ENCODE measurements around the gene DAB2IP. TPM values are rescaled to one million over a fixed set of nuclear protein-coding genes. Genes with fewer than 3 reads are reported as not detected.

Gene DAB2IP
- total RNA-seq, 1 donor from 2014 or later: 67.8 TPM

DNA sequence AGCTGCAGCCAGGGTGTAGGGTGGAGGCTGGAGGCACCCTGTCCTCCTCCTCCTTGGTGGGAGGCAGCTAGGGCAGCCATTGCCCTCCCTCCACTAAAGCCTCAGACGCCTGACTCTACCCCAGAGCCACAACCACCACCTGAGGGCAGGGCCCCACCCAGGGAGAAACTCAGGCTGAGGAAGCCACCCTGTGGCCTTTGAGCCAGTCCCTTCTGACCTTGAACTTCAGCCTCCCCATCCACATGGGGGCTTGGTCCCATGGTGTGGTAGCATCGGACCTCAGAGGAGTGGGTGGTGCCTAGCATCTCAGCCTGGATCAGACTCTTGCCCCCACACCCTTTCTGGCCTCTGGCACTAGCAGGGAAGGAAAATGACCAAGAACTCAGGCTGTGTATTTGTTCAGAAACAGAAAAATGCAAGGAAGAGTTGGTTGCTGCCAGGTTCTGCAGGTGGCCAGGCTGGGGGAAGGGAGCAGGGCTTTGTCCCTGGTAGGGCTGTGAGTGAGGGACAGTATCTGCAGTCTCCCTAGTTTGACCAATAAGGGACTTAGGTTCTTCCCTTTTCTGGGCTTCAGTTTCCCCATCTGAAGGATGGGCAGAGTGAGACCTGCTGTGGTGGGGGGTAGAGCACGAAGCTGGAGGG, 3.2 kb downstream of the DAB2IP start:
- H3K27me3 Mint-ChIP-seq: no peaks in the 10 kb centered on the region
- H3K4me3 Mint-ChIP-seq (ENCODE audit: low read depth): no peak overlapping the region
- no peak overlapping the region for H3K27ac Mint-ChIP-seq
- H3K4me1 Mint-ChIP-seq (ENCODE audit: low read depth): peaks cover 25% of the 10 kb centered on the region
- no peak for DNase-seq (ENCODE audit: low spot score, unreplicated experiment)
- H3K36me3 Mint-ChIP-seq (ENCODE audit: insufficient read depth): no peaks in the 10 kb centered on the region
- H3K9me3 Mint-ChIP-seq (ENCODE audit: low read depth): no peaks in the 10 kb centered on the region
- TF ChIP-seq, protein P1, sequence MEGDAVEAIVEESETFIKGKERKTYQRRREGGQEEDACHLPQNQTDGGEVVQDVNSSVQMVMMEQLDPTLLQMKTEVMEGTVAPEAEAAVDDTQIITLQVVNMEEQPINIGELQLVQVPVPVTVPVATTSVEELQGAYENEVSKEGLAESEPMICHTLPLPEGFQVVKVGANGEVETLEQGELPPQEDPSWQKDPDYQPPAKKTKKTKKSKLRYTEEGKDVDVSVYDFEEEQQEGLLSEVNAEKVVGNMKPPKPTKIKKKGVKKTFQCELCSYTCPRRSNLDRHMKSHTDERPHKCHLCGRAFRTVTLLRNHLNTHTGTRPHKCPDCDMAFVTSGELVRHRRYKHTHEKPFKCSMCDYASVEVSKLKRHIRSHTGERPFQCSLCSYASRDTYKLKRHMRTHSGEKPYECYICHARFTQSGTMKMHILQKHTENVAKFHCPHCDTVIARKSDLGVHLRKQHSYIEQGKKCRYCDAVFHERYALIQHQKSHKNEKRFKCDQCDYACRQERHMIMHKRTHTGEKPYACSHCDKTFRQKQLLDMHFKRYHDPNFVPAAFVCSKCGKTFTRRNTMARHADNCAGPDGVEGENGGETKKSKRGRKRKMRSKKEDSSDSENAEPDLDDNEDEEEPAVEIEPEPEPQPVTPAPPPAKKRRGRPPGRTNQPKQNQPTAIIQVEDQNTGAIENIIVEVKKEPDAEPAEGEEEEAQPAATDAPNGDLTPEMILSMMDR (IDR thresholded peaks at IDR 0.05; ENCODE audit: unreplicated experiment): no peak

DNA sequence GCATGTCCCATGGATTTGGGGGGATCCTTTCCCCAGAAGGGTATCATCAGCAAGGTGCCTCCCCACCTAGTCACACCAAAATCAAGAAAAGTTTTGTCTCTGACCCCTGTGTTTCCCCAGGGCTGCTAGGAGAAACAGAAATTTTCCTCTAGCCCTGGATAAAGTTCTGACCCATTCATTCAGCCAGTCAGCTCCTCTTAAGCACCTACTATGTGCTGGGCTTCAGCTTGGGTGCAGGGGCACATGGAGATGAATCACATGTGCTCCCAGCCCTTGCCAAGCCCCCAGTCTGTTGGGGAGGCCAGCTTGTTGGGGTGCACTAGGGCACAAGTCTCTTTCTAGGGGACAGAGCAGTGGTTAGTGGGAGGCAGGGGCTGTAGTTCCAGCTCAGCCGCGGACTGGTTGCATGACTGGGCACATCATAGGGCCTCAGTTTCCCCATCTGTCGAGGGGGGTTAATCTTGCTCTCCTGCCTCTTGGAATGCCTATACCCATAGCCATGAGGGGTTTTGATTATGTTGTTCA, 3.9 kb downstream of the DAB2IP start:
- TF ChIP-seq, protein P1 (IDR thresholded peaks at IDR 0.05; ENCODE audit: unreplicated experiment): no peak
- H3K4me3 Mint-ChIP-seq (ENCODE audit: low read depth): no peak overlapping the region
- H3K4me1 Mint-ChIP-seq (ENCODE audit: low read depth): peaks cover 19% of the 10 kb centered on the region
- DNase-seq (ENCODE audit: low spot score, unreplicated experiment): no peak
- no peak overlapping the region for H3K27ac Mint-ChIP-seq
- H3K36me3 Mint-ChIP-seq (ENCODE audit: insufficient read depth): no peaks in the 10 kb centered on the region
- H3K9me3 Mint-ChIP-seq (ENCODE audit: low read depth): no peaks in the 10 kb centered on the region
- no peaks in the 10 kb centered on the region for H3K27me3 Mint-ChIP-seq

DNA sequence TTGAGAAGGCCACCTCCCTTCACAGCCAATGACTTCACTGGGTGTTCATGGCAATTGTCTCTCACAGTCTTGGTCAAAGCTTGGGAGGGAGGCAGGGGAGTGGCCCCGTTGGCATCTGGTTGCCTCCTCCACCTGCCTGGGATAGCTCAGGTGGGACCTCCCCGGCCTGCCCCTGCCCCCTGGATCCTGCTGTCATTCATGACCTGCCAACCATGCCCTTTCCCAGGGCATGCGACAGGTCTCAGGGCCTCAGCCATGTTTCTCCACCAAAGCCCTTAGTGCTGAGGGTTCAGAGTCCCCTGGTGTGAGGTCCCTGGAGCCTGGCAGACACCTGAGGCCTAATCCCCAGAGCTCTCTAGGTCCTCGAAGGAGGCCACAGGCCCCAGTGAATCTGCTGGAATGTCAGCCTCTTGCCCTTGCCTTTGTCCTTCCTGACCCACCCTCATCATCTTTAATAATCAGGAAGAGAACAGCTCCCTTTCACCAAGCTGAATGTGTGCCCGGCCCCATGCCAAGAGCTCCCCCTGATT, 5.6 kb downstream of the DAB2IP start:
- Mint-ChIP-seq H3K27ac (no peak overlapping the region), H3K36me3 (ENCODE audit: insufficient read depth) (no peaks in the 10 kb centered on the region), H3K4me3 (ENCODE audit: low read depth) (no peak overlapping the region), H3K27me3 (no peaks in the 10 kb centered on the region), H3K4me1 (ENCODE audit: low read depth) (peaks cover 11% of the 10 kb centered on the region), H3K9me3 (ENCODE audit: low read depth) (no peaks in the 10 kb centered on the region)
- TF ChIP-seq, protein P1 (IDR thresholded peaks at IDR 0.05; ENCODE audit: unreplicated experiment): no peak
- DNase-seq (ENCODE audit: low spot score, unreplicated experiment): no peak

DNA sequence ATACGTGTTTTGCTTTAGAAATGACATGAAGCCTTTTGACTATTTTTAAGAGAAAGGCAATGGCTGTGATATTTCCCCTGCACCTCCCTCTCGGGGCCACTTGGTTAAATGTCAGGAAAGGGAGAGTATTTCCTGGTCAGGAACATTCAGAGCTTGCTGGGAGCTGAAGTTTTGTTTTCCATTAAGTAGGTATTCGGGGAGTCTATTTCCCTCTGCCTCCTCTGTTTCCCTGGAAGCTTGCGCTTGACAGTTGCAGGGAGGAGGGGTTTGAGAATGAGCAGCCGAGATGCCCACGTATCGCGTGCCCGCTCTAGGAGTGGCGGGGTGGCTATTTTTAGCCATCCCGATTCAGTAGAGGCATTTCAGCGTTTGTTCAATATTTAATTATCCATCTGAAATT, 6.7 kb downstream of the DAB2IP start:
- peaks cover 6% of the 10 kb centered on the region for H3K4me1 Mint-ChIP-seq (ENCODE audit: low read depth)
- no peak overlapping the region for H3K27ac Mint-ChIP-seq
- H3K4me3 Mint-ChIP-seq (ENCODE audit: low read depth): no peak overlapping the region

DNA sequence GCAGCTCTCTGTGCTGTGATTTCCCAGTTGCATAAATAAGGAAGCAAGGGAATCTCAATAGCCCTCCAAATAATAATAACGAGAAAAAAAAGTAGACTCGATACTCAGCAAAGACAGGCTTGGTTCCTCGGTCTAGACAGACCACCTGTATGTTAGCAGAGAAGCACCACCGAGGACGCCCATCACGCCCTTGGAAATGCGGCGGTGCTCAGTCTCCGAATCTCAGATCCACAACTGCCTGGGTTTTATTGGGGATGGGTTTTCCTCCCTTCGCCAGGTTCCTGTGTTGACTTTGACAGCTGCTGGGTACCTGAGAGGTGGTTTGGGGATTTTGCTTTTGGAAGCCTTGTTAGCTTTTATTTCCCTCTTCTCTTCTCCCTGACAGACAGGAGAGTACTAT, 7.2 kb downstream of the DAB2IP start:
- no peaks in the 10 kb centered on the region for H3K9me3 Mint-ChIP-seq (ENCODE audit: low read depth)
- H3K27ac Mint-ChIP-seq: no peak overlapping the region
- no peaks in the 10 kb centered on the region for H3K27me3 Mint-ChIP-seq
- no peak overlapping the region for H3K4me3 Mint-ChIP-seq (ENCODE audit: low read depth)
- peaks cover 3% of the 10 kb centered on the region for H3K4me1 Mint-ChIP-seq (ENCODE audit: low read depth)
- DNase-seq (ENCODE audit: low spot score, unreplicated experiment): no peak
- peaks cover 2% of the 10 kb centered on the region for H3K36me3 Mint-ChIP-seq (ENCODE audit: insufficient read depth)
- TF ChIP-seq, protein P1 (IDR thresholded peaks at IDR 0.05; ENCODE audit: unreplicated experiment): no peak

More for the DNA sequence above, 6.7 kb downstream of the DAB2IP start:
- no peaks in the 10 kb centered on the region for H3K36me3 Mint-ChIP-seq (ENCODE audit: insufficient read depth)
- no peak for DNase-seq (ENCODE audit: low spot score, unreplicated experiment)
- no peaks in the 10 kb centered on the region for H3K9me3 Mint-ChIP-seq (ENCODE audit: low read depth)
- TF ChIP-seq, protein P1 (IDR thresholded peaks at IDR 0.05; ENCODE audit: unreplicated experiment): no peak
- H3K27me3 Mint-ChIP-seq: no peaks in the 10 kb centered on the region
